GM12878 (cell line): ENCODE results near the gene PALD1.

Experiments used
- BHLHE40 ChIP-seq, 2 experiments: fragments of 450-650 bp in 1 of 2; IDR thresholded peaks; 2 replicates each; pipeline ENCODE4 v1.6.1; 2011 to 2017; ENCODE audit warnings: low read depth in 2 of 2, borderline replicate concordance in 1 of 2, improper control_type of control experiment in 1 of 2, low read length in 1 of 2, mild to moderate bottlenecking in 1 of 2
- CTCF ChIP-seq, 3 experiments: IDR thresholded peaks in 2 of 3; conservative IDR thresholded peaks in 1 of 3; 2 replicates each; pipeline ENCODE4 v1.5.1; 2011; ENCODE audit warnings: low read depth in 3 of 3, low read length in 3 of 3, mild to moderate bottlenecking in 3 of 3, control low read depth in 2 of 3, moderate library complexity in 2 of 3, inconsistent platforms in 1 of 3, mixed read lengths in 1 of 3; ENCODE audit not compliant: control insufficient read depth in 2 of 3, insufficient read depth in 1 of 3; ENCODE audit errors: extremely low read depth in 1 of 3
- ELK1 ChIP-seq: IDR thresholded peaks from 2 replicates; pipeline ENCODE4 v1.6.1; 2012; ENCODE audit warnings: low read depth, low read length, improper control_type of control experiment
- EZH2 ChIP-seq: IDR thresholded peaks from 2 replicates; pipeline ENCODE4 v1.6.1; 2012; ENCODE audit warnings: low read depth, mild to moderate bottlenecking, control low read depth, inconsistent platforms, low read length, borderline replicate concordance; ENCODE audit not compliant: control insufficient read depth
- IRF5 ChIP-seq: fragments of 450-650 bp; IDR thresholded peaks from 2 replicates; pipeline ENCODE4 v1.6.1; 2017; ENCODE audit warnings: borderline replicate concordance
- NRF1 ChIP-seq: conservative IDR thresholded peaks from 2 replicates; pipeline ENCODE4 v1.6.1; 2011; ENCODE audit warnings: mild to moderate bottlenecking, low read depth, low read length, improper control_type of control experiment
- POLR2A ChIP-seq: IDR thresholded peaks from 2 replicates; pipeline ENCODE4 v1.6.1; 2011; ENCODE audit warnings: low read depth, mild to moderate bottlenecking, low read length
- SRF ChIP-seq, 2 experiments: IDR thresholded peaks; 2 replicates each; pipeline ENCODE4 v1.6.1; 2011; ENCODE audit warnings: low read depth in 2 of 2, low read length in 2 of 2, mild to moderate bottlenecking in 1 of 2, moderate library complexity in 1 of 2
- YBX1 ChIP-seq: fragments of 450-650 bp; IDR thresholded peaks from 2 replicates; pipeline ENCODE4 v1.6.1; 2016; ENCODE audit warnings: antibody characterized with exemption
- ZSCAN29 ChIP-seq: fragments of 450-650 bp; IDR thresholded peaks from 2 replicates; pipeline ENCODE4 v1.6.1; 2017; ENCODE audit warnings: mild to moderate bottlenecking, moderate library complexity

GRCh38 chr10:70530315-70530714 lies 51.7 kb downstream of the PALD1 start:
- TF ChIP-seq NRF1 (no peak), EZH2 (no peak), BHLHE40 (IDR thresholded peaks at IDR 0.05; ENCODE audit: borderline replicate concordance in 1 of 2, low read depth in 2 of 2, low read length in 1 of 2) (no peak), ELK1 (no peak), POLR2A (no peak), SRF (IDR thresholded peaks at IDR 0.05; ENCODE audit: low read depth in 2 of 2, low read length in 2 of 2) (no peak), IRF5 (no peak), CTCF (IDR thresholded peaks at IDR 0.05 in 2 of 3, conservative IDR thresholded peaks at IDR 0.05 in 1 of 3; ENCODE audit: control insufficient read depth in 2 of 3, extremely low read depth in 1 of 3, insufficient read depth in 1 of 3, low read depth in 3 of 3, low read length in 3 of 3) (no peak), YBX1 (no peak), ZSCAN29 (no peak)
